ENCODE measurements around the gene KCNJ10. TPM values are rescaled to one million over a fixed set of nuclear protein-coding genes. Genes with fewer than 3 reads are reported as not detected.

The KCNJ10 gene
- total and polyA plus RNA-seq, 2 of the 13 experiments (the other 11 are each of a cell fraction or from before 2014, with no cell fraction given) = 4.4 to 10.3 TPM

DNA sequence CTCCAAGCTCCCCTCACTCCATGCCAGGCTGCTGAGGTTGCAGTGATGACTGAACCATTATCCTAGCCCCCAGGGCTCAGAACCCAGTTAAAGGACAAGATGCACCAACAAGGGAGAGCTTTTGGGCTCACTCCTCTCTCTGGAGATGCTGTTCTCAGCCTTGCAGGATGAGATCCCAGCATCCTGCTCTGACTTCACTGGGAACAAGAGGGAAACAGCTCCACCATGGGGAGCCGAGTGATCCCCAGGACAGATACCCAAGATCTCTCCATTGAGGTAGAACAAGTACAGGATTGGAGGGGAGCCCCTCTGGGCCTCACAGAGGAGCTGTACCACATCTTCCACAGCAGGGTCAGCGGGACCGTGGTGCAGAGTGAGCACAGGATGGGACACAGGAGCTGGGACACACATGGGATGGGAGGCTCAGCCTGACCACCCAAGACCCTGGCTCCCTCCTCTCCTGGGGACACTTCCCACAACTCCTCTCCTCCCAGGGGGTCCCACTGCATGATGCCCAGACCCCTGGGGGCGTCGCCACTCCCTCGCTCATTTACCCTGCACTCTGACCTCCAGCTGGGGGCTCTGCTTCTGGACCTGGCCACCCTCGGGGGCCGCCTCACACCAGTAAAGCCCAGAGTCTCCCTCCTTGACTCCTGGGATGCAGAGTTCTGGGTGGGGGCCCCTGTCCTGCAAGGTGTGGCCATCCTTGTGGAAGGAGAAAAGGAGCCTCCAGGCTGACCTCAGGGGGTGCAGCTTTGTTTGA, 97.3 kb downstream of the KCNJ10 start:
- ChIA-PET POLR2A (no interaction called here), CTCF (ENCODE audit: low intra/inter-chr PET ratio, low total read pairs) (no interaction called here)
- H3K4me1 ChIP-seq (ENCODE audit: insufficient read depth, low read length) = peaks cover 32% of the 10 kb centered on the region
- no peak overlapping the region for H3K9ac ChIP-seq (ENCODE audit: insufficient read depth, low read depth, low read length)
- H3K4me3 ChIP-seq (replicated peaks in 1 of 3; ENCODE audit: insufficient read depth in 1 of 3, low read depth in 2 of 3, low read length in 3 of 3) = no peak overlapping the region
- H2AFZ ChIP-seq (ENCODE audit: low read length) = no peak overlapping the region
- H3K27ac ChIP-seq (ENCODE audit: extremely low read length, insufficient read depth, low read length) = no peak overlapping the region
- no peaks in the 10 kb centered on the region for H4K20me1 ChIP-seq (ENCODE audit: insufficient read depth, low read length)
- no peaks in the 10 kb centered on the region for H3K9me3 ChIP-seq (ENCODE audit: low read length)
- 68% methylated on average over 7 of the region's 8 CpGs for WGBS (ENCODE audit: low lambda C conversion rate)
- ATAC-seq = no peak
- no TSS peak for BruUV-seq (replicated peaks)
- no peaks in the 10 kb centered on the region for H3K36me3 ChIP-seq (replicated peaks in 1 of 2; ENCODE audit: control insufficient read depth in 1 of 2, insufficient read depth in 2 of 2, low read length in 2 of 2)
- no peak for DNase-seq (ENCODE audit: low spot score)
- in situ Hi-C loops (cut with HindIII; ENCODE audit: extremely low pct_ligation_motif_present, low pct_unique_long_range_greater_than_20kb) (no loop called here), intact Hi-C loops (cut with micrococcal nuclease; ENCODE audit: unreplicated experiment) (no loop called here)
- H3K27me3 ChIP-seq (ENCODE audit: control insufficient read depth in 1 of 2, insufficient read depth in 2 of 2, low read length in 2 of 2) = peaks cover 2 to 4% of the 10 kb centered on the region in 2 experiments; a peak in 2 of 5 replicates
- TF ChIP-seq ZNF879 (CRISPR knock-in tag; IDR thresholded peaks at IDR 0.05) (no peak), ZNF143 (CRISPR knock-in tag; IDR thresholded peaks at IDR 0.05) (no peak), ZBTB21 (CRISPR knock-in tag; IDR thresholded peaks at IDR 0.05) (no peak), HNRNPK (IDR thresholded peaks at IDR 0.05; ENCODE audit: low read depth, low read length, poor library complexity, severe bottlenecking) (no peak), ZNF510 (CRISPR knock-in tag; IDR thresholded peaks at IDR 0.05; ENCODE audit: low read depth) (no peak), ZNF317 (CRISPR knock-in tag; IDR thresholded peaks at IDR 0.05) (no peak), BCLAF1 (IDR thresholded peaks at IDR 0.05) (no peak), ZNF557 (CRISPR knock-in tag; IDR thresholded peaks at IDR 0.05) (no peak), CCAR2 (optimal IDR thresholded peaks at IDR 0.05; ENCODE audit: low read depth, low read length) (no peak), ZBTB33 (CRISPR knock-in tag; IDR thresholded peaks at IDR 0.05) (no peak), CSRNP2 (CRISPR knock-in tag; conservative IDR thresholded peaks at IDR 0.05; ENCODE audit: low read depth) (no peak), ZNF260 (CRISPR knock-in tag; IDR thresholded peaks at IDR 0.05; ENCODE audit: borderline replicate concordance, low read depth) (no peak), ZBTB38 (CRISPR knock-in tag; IDR thresholded peaks at IDR 0.05) (no peak)
- TF ChIP-seq, protein P1, sequence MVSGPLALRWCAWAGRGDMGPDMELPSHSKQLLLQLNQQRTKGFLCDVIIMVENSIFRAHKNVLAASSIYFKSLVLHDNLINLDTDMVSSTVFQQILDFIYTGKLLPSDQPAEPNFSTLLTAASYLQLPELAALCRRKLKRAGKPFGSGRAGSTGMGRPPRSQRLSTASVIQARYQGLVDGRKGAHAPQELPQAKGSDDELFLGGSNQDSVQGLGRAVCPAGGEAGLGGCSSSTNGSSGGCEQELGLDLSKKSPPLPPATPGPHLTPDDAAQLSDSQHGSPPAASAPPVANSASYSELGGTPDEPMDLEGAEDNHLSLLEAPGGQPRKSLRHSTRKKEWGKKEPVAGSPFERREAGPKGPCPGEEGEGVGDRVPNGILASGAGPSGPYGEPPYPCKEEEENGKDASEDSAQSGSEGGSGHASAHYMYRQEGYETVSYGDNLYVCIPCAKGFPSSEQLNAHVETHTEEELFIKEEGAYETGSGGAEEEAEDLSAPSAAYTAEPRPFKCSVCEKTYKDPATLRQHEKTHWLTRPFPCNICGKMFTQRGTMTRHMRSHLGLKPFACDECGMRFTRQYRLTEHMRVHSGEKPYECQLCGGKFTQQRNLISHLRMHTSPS (CRISPR knock-in tag; IDR thresholded peaks at IDR 0.05; ENCODE audit: low read depth) = no peak
- H3K4me2 ChIP-seq (ENCODE audit: low read depth, low read length) = no peak overlapping the region
- no peaks in the 10 kb centered on the region for H3K79me2 ChIP-seq (ENCODE audit: insufficient read depth, low read length)
- no peak for FAIRE-seq

All from HepG2 (cell line).